SK-N-SH (cell line): Measurements from ENCODE around the gene SIK2. TPM values are rescaled to one million over a fixed set of nuclear protein-coding genes. Genes with fewer than 3 reads are reported as not detected.

Experiments
- CTCF ChIA-PET: fragments of 300-600, 350-600 bp; formaldehyde crosslinking; extraction: SDS; loops from one replicate; lab custom pipeline; 2021; lab: Yijun Ruan, JAX
- POLR2A ChIA-PET: fragments of 350-600 bp; sonication (Branson Sonifier 250); formaldehyde crosslinking; extraction: SDS; loops from one replicate; lab custom pipeline; 2020; ENCODE audit warnings: antibody characterized with exemption, inconsistent platforms; lab: Yijun Ruan, JAX
- DNase-seq: peaks from one replicate; pipeline ENCODE4 v3.0.0; 2012
- H2AFZ ChIP-seq: fragments of 200-600 bp; sonication (generic); 2 replicates; pipeline ENCODE4 v1.8.1; 2016; ENCODE audit warnings: antibody characterized with exemption, mild to moderate bottlenecking, low read depth
- H3F3A ChIP-seq: fragments of 200-600 bp; sonication (generic); replicated peaks from 2 replicates; pipeline ENCODE3; 2016; ENCODE audit warnings: antibody characterized with exemption, mild to moderate bottlenecking; ENCODE audit not compliant: insufficient read depth
- H3K27ac ChIP-seq, 2 experiments: fragments of 200-500 bp in 1 of 2; fragments of 200-600 bp in 1 of 2; sonication (Bioruptor generic) in 1 of 2; sonication (generic), shearing (Covaris generic) in 1 of 2; 2 replicates each; pipeline versions ENCODE4 v1.5.1 to v1.6.1; 2014 to 2016; ENCODE audit warnings: low read depth in 2 of 2, inconsistent platforms in 1 of 2, low read length in 1 of 2, mild to moderate bottlenecking in 1 of 2, mixed read lengths in 1 of 2
- H3K27me3 ChIP-seq: fragments of 200-600 bp; sonication (generic), shearing (Covaris generic); 2 replicates; pipeline ENCODE4 v1.6.1; 2016; ENCODE audit warnings: mixed run types; ENCODE audit not compliant: insufficient read depth
- H3K36me3 ChIP-seq, 2 experiments: fragments of 200-500 bp in 1 of 2; fragments of 200-600 bp in 1 of 2; sonication (Bioruptor generic) in 1 of 2; sonication (generic) in 1 of 2; replicated peaks in 1 of 2; 2 replicates each; pipeline versions ENCODE3 to v1.5.1; 2014 to 2016; ENCODE audit warnings: low read length in 1 of 2, mild to moderate bottlenecking in 1 of 2; ENCODE audit not compliant: insufficient read depth in 2 of 2, control insufficient read depth in 1 of 2
- H3K4me1 ChIP-seq, 2 experiments: fragments of 200-500 bp in 1 of 2; fragments of 200-600 bp in 1 of 2; sonication (Bioruptor generic) in 1 of 2; sonication (generic), shearing (Covaris generic) in 1 of 2; 2 replicates each; pipeline versions ENCODE4 v1.5.1 to v1.6.1; 2014 to 2016; ENCODE audit warnings: low read depth in 1 of 2, low read length in 1 of 2, mixed run types in 1 of 2; ENCODE audit not compliant: insufficient read depth in 2 of 2, control insufficient read depth in 1 of 2
- H3K4me2 ChIP-seq: fragments of 200-600 bp; sonication (generic), shearing (Covaris generic); 2 replicates; pipeline ENCODE4 v1.6.1; 2017; ENCODE audit warnings: mixed run types
- H3K4me3 ChIP-seq, 2 experiments: fragments of 200-500 bp in 1 of 2; fragments of 200-600 bp in 1 of 2; sonication (Bioruptor generic) in 1 of 2; sonication (generic), shearing (Covaris generic) in 1 of 2; 2 replicates each; pipeline versions ENCODE4 v1.5.1 to v1.8.1; 2014 to 2016; ENCODE audit warnings: low read depth in 2 of 2, inconsistent platforms in 1 of 2, low read length in 1 of 2, mild to moderate bottlenecking in 1 of 2, mixed read lengths in 1 of 2, moderate library complexity in 1 of 2
- H3K79me2 ChIP-seq: fragments of 200-600 bp; sonication (generic); 2 replicates; pipeline ENCODE4 v1.8.1; 2017; ENCODE audit warnings: mild to moderate bottlenecking; ENCODE audit not compliant: insufficient read depth
- H3K9ac ChIP-seq: fragments of 200-600 bp; sonication (generic); 2 replicates; pipeline ENCODE4 v1.6.1; 2017; ENCODE audit warnings: mixed run types
- H3K9me2 ChIP-seq: fragments of 200-600 bp; sonication (generic); 2 replicates; pipeline ENCODE4 v1.6.1; 2017; ENCODE audit warnings: mixed run types
- H3K9me3 ChIP-seq: fragments of 200-600 bp; sonication (generic); 2 replicates; pipeline ENCODE4 v1.6.1; 2017; ENCODE audit warnings: mixed run types, mild to moderate bottlenecking, moderate library complexity
- H4K20me1 ChIP-seq: fragments of 200-600 bp; sonication (generic); 2 replicates; pipeline ENCODE4 v1.6.1; 2017; ENCODE audit warnings: mild to moderate bottlenecking, mixed run types; ENCODE audit not compliant: insufficient read depth
- ELF1 ChIP-seq: IDR thresholded peaks from 2 replicates; pipeline ENCODE4 v1.4.0; 2012
- FOSL2 ChIP-seq: IDR thresholded peaks from 2 replicates; pipeline ENCODE4 v1.4.0; 2012; ENCODE audit warnings: low read depth, mild to moderate bottlenecking, moderate library complexity, borderline replicate concordance
- GABPA ChIP-seq: IDR thresholded peaks from 2 replicates; pipeline ENCODE4 v1.4.0; 2012; ENCODE audit warnings: low read depth, mild to moderate bottlenecking
- MAX ChIP-seq: IDR thresholded peaks from 2 replicates; pipeline ENCODE4 v1.4.0; 2012; ENCODE audit warnings: low read depth
- MEF2A ChIP-seq: IDR thresholded peaks from 2 replicates; pipeline ENCODE4 v1.4.0; 2012; ENCODE audit warnings: low read depth, borderline replicate concordance
- MXI1 ChIP-seq: IDR thresholded peaks from 2 replicates; pipeline ENCODE4 v1.6.1; 2012; ENCODE audit warnings: mild to moderate bottlenecking, low read depth, low read length, improper control_type of control experiment
- NFIC ChIP-seq: IDR thresholded peaks from 2 replicates; pipeline ENCODE4 v1.4.0; 2012; ENCODE audit warnings: borderline replicate concordance
- PBX3 ChIP-seq: IDR thresholded peaks from 2 replicates; pipeline ENCODE4; 2012
- POLR2AphosphoS5 ChIP-seq: IDR thresholded peaks from 2 replicates; pipeline ENCODE4 v1.6.1; 2012; ENCODE audit warnings: low read depth, low read length
- RAD21 ChIP-seq: IDR thresholded peaks from 2 replicates; pipeline ENCODE4 v1.6.1; 2012; ENCODE audit warnings: mild to moderate bottlenecking, low read length
- RCOR1 ChIP-seq: fragments of 150-350 bp; IDR thresholded peaks from 2 replicates; pipeline ENCODE4 v1.6.1; 2017; ENCODE audit warnings: antibody characterized with exemption, low read length
- REST ChIP-seq: IDR thresholded peaks from 2 replicates; pipeline ENCODE4 v1.6.1; 2012; ENCODE audit warnings: mild to moderate bottlenecking, low read depth, low read length, moderate library complexity
- RXRA ChIP-seq: IDR thresholded peaks from 2 replicates; pipeline ENCODE4 v1.4.0; 2012; ENCODE audit warnings: low read depth, mild to moderate bottlenecking, borderline replicate concordance
- SIN3A ChIP-seq: IDR thresholded peaks from 2 replicates; pipeline ENCODE4 v1.6.1; 2012; ENCODE audit warnings: low read depth, mild to moderate bottlenecking, low read length, moderate library complexity, borderline replicate concordance
- SMC3 ChIP-seq: IDR thresholded peaks from 2 replicates; pipeline ENCODE4 v1.6.1; 2012; ENCODE audit warnings: low read depth, low read length, improper control_type of control experiment
- TEAD4 ChIP-seq: IDR thresholded peaks from 2 replicates; pipeline ENCODE4 v1.4.0; 2012; ENCODE audit warnings: mild to moderate bottlenecking, borderline replicate concordance; ENCODE audit not compliant: insufficient read depth
- WGBS: methylation state at CpG from one replicate; pipeline ENCODE4 v1.1.6; 2017; ENCODE audit warnings: low lambda C conversion rate; 5-methylcytosine and 5-hydroxymethylcytosine counted together
- polyA plus RNA-seq, 3 experiments: library from polyadenylated mRNA; depleted of rRNA; stranded (reverse); fragments of >200 nt; gene quantifications; 2 replicates each; pipeline ENCODE4 v1.2.3, GENCODE V29; 2012

The SIK2 gene
- polyA plus RNA-seq, 1 of the 3 experiments (the other 2 are of a cell fraction) = 8.9 TPM

- DNase-seq = no peak
- Histone ChIP-seq H3F3A (peaks cover 14% of the 10 kb centered on the region), H3K9me3 (no peaks in the 10 kb centered on the region), H4K20me1 (no peaks in the 10 kb centered on the region), H3K27me3 (no peaks in the 10 kb centered on the region), H3K4me1 (peaks cover 0 to 10% of the 10 kb centered on the region in 2 experiments; a peak in 1 of 4 replicates), H3K9ac (no peak overlapping the region), H3K4me3 (no peak overlapping the region)
- CTCF ChIA-PET = no interaction called here
- 100% methylated on average over 1 of the region's 1 CpG for WGBS
- POLR2A ChIA-PET = no interaction called here
- TF ChIP-seq NFIC = no peak
- TF ChIP-seq SMC3 = no peak
- TF ChIP-seq RAD21 = no peak
- no peak for TF ChIP-seq MXI1
- no peak for TF ChIP-seq TEAD4
- no peak for TF ChIP-seq REST
- TF ChIP-seq PBX3 = no peak
- no peak for TF ChIP-seq MAX
- no peak for TF ChIP-seq MEF2A
- TF ChIP-seq RXRA = no peak
- TF ChIP-seq ELF1 = no peak
- TF ChIP-seq POLR2AphosphoS5 = no peak
- TF ChIP-seq GABPA = no peak
- TF ChIP-seq RCOR1 = no peak
- no peak for TF ChIP-seq FOSL2
- no peak for TF ChIP-seq SIN3A
- TF ChIP-seq, all 33 proteins: peak for 0
- no peaks in the 10 kb centered on the region for H3K79me2 ChIP-seq
- no peak overlapping the region for H3K4me2 ChIP-seq
- H3K27ac ChIP-seq = no peak overlapping the region
- H3K9me2 ChIP-seq = no peaks in the 10 kb centered on the region
- H2AFZ ChIP-seq = no peak overlapping the region
- H3K36me3 ChIP-seq = no peaks in the 10 kb centered on the region
These were observed 20.9 kb upstream of the SIK2 start for GRCh38 chr11:111581341-111581740.
